ENCODE results near the gene ARHGAP10.

Gene ARHGAP10

GRCh38 chr4:147958489-147959065, 226.7 kb downstream of the ARHGAP10 start:
- H2BK5ac ChIP-seq (ENCODE audit: low read length) = no peak overlapping the region
- no peaks in the 10 kb centered on the region for H3K27me3 ChIP-seq (ENCODE audit: control insufficient read depth in 3 of 3, insufficient read depth in 3 of 3, low read depth in 1 of 3, low read length in 3 of 3)
- H2BK120ac ChIP-seq (ENCODE audit: low read depth, low read length) = no peak overlapping the region
- no peak overlapping the region for H3K9ac ChIP-seq (ENCODE audit: low read depth, low read length, poor library complexity)
- no peak overlapping the region for H3K14ac ChIP-seq (ENCODE audit: low read length)
- H2BK15ac ChIP-seq (ENCODE audit: low read length) = no peak overlapping the region
- no peaks in the 10 kb centered on the region for H3K9me3 ChIP-seq (replicated peaks in 1 of 2; ENCODE audit: control insufficient read depth in 2 of 2, insufficient read depth in 1 of 2, low read depth in 1 of 2, low read length in 2 of 2)
- H3K79me1 ChIP-seq (ENCODE audit: low read depth, low read length) = no peaks in the 10 kb centered on the region
- no peaks in the 10 kb centered on the region for H3K36me3 ChIP-seq (replicated peaks in 1 of 2; ENCODE audit: control insufficient read depth in 2 of 2, insufficient read depth in 2 of 2, low read length in 2 of 2)
- no peak overlapping the region for H4K91ac ChIP-seq (ENCODE audit: low read depth, low read length, poor library complexity)
- no peak overlapping the region for H2AK5ac ChIP-seq (ENCODE audit: low read depth, low read length)
- no peak overlapping the region for H3K4me3 ChIP-seq (ENCODE audit: low read length in 2 of 2)
- H3K4me1 ChIP-seq (ENCODE audit: control insufficient read depth in 2 of 2, insufficient read depth in 1 of 2, low read depth in 1 of 2, low read length in 2 of 2) = peaks cover 0 to 4% of the 10 kb centered on the region in 2 donors
- WGBS, 2 donors (ENCODE audit: extremely low coverage in 2 of 2, insufficient read length in 2 of 2, insufficient replicate concordance in 1 of 2) = no CpG with 5 or more reads among the region's 4 CpGs
- no peak overlapping the region for H3K18ac ChIP-seq (ENCODE audit: low read length)
- no peak overlapping the region for H4K8ac ChIP-seq (ENCODE audit: low read depth, low read length)
- H3K4me2 ChIP-seq (ENCODE audit: insufficient read depth, low read length, poor library complexity, severe bottlenecking) = no peak overlapping the region
- H2AFZ ChIP-seq (ENCODE audit: low read length) = no peak overlapping the region
- H3K27ac ChIP-seq (replicated peaks; ENCODE audit: low read length) = no peak overlapping the region
- DNase-seq (ENCODE audit: low spot score) = no peak
- H2BK12ac ChIP-seq (ENCODE audit: low read length) = no peak overlapping the region
- H3K23ac ChIP-seq (ENCODE audit: low read depth, low read length, poor library complexity) = no peak overlapping the region
- no peak overlapping the region for H3K4ac ChIP-seq (ENCODE audit: low read length)

- Histone ChIP-seq H2BK5ac (ENCODE audit: low read length) (no peak overlapping the region), H3K27ac (replicated peaks; ENCODE audit: low read length) (no peak overlapping the region), H3K36me3 (replicated peaks in 1 of 2; ENCODE audit: control insufficient read depth in 2 of 2, insufficient read depth in 2 of 2, low read length in 2 of 2) (no peaks in the 10 kb centered on the region), H2AK5ac (ENCODE audit: low read depth, low read length) (no peak overlapping the region), H3K27me3 (ENCODE audit: control insufficient read depth in 3 of 3, insufficient read depth in 3 of 3, low read depth in 1 of 3, low read length in 3 of 3) (no peaks in the 10 kb centered on the region), H3K4me3 (ENCODE audit: low read length in 2 of 2) (no peak overlapping the region), H2AFZ (ENCODE audit: low read length) (no peak overlapping the region), H3K23ac (ENCODE audit: low read depth, low read length, poor library complexity) (no peak overlapping the region), H3K9ac (ENCODE audit: low read depth, low read length, poor library complexity) (no peak overlapping the region), H3K4me1 (ENCODE audit: control insufficient read depth in 2 of 2, insufficient read depth in 1 of 2, low read depth in 1 of 2, low read length in 2 of 2) (peaks cover 0 to 4% of the 10 kb centered on the region in 2 donors), H2BK120ac (ENCODE audit: low read depth, low read length) (no peak overlapping the region), H3K4me2 (ENCODE audit: insufficient read depth, low read length, poor library complexity, severe bottlenecking) (no peak overlapping the region), H2BK15ac (ENCODE audit: low read length) (no peak overlapping the region), H3K79me1 (ENCODE audit: low read depth, low read length) (no peaks in the 10 kb centered on the region), H4K91ac (ENCODE audit: low read depth, low read length, poor library complexity) (no peak overlapping the region), H3K9me3 (replicated peaks in 1 of 2; ENCODE audit: control insufficient read depth in 2 of 2, insufficient read depth in 1 of 2, low read depth in 1 of 2, low read length in 2 of 2) (no peaks in the 10 kb centered on the region), H4K8ac (ENCODE audit: low read depth, low read length) (no peak overlapping the region), H2BK12ac (ENCODE audit: low read length) (no peak overlapping the region), H3K14ac (ENCODE audit: low read length) (no peak overlapping the region), H3K18ac (ENCODE audit: low read length) (no peak overlapping the region), H3K4ac (ENCODE audit: low read length) (no peak overlapping the region)
- WGBS, 2 donors (ENCODE audit: extremely low coverage in 2 of 2, insufficient read length in 2 of 2, insufficient replicate concordance in 1 of 2) = no CpG with 5 or more reads among the region's 5 CpGs
- no peak for DNase-seq (ENCODE audit: low spot score)
These were observed 229.1 kb downstream of the ARHGAP10 start for GRCh38 chr4:147960971-147961370.

- Histone ChIP-seq H2BK12ac (ENCODE audit: low read length) (no peak overlapping the region), H3K79me1 (ENCODE audit: low read depth, low read length) (no peaks in the 10 kb centered on the region), H3K4me3 (ENCODE audit: low read length in 2 of 2) (no peak overlapping the region), H3K23ac (ENCODE audit: low read depth, low read length, poor library complexity) (no peak overlapping the region), H4K91ac (ENCODE audit: low read depth, low read length, poor library complexity) (no peak overlapping the region), H3K9me3 (replicated peaks in 1 of 2; ENCODE audit: control insufficient read depth in 2 of 2, insufficient read depth in 1 of 2, low read depth in 1 of 2, low read length in 2 of 2) (no peaks in the 10 kb centered on the region), H2BK15ac (ENCODE audit: low read length) (no peak overlapping the region), H2BK120ac (ENCODE audit: low read depth, low read length) (no peak overlapping the region), H2AFZ (ENCODE audit: low read length) (no peak overlapping the region), H3K27me3 (ENCODE audit: control insufficient read depth in 3 of 3, insufficient read depth in 3 of 3, low read depth in 1 of 3, low read length in 3 of 3) (no peaks in the 10 kb centered on the region), H3K9ac (ENCODE audit: low read depth, low read length, poor library complexity) (no peak overlapping the region), H2BK5ac (ENCODE audit: low read length) (no peak overlapping the region), H3K36me3 (replicated peaks in 1 of 2; ENCODE audit: control insufficient read depth in 2 of 2, insufficient read depth in 2 of 2, low read length in 2 of 2) (no peaks in the 10 kb centered on the region), H4K8ac (ENCODE audit: low read depth, low read length) (no peak overlapping the region), H3K4me1 (ENCODE audit: control insufficient read depth in 2 of 2, insufficient read depth in 1 of 2, low read depth in 1 of 2, low read length in 2 of 2) (peaks cover 0 to 4% of the 10 kb centered on the region in 2 donors), H3K4me2 (ENCODE audit: insufficient read depth, low read length, poor library complexity, severe bottlenecking) (no peak overlapping the region), H2AK5ac (ENCODE audit: low read depth, low read length) (no peak overlapping the region), H3K18ac (ENCODE audit: low read length) (no peak overlapping the region), H3K4ac (ENCODE audit: low read length) (no peak overlapping the region), H3K27ac (replicated peaks; ENCODE audit: low read length) (no peak overlapping the region), H3K14ac (ENCODE audit: low read length) (no peak overlapping the region)
- no peak for DNase-seq (ENCODE audit: low spot score)
- WGBS, 2 donors (ENCODE audit: extremely low coverage in 2 of 2, insufficient read length in 2 of 2, insufficient replicate concordance in 1 of 2) = no CpG with 5 or more reads among the region's 10 CpGs
These were observed 232.0 kb downstream of the ARHGAP10 start for GRCh38 chr4:147963839-147964238.

- no peak overlapping the region for H2BK5ac ChIP-seq (ENCODE audit: low read length)
- H3K27ac ChIP-seq (replicated peaks; ENCODE audit: low read length) = no peak overlapping the region
- no peak overlapping the region for H3K4me2 ChIP-seq (ENCODE audit: insufficient read depth, low read length, poor library complexity, severe bottlenecking)
- no peak overlapping the region for H3K4me3 ChIP-seq (ENCODE audit: low read length in 2 of 2)
- no peak overlapping the region for H4K8ac ChIP-seq (ENCODE audit: low read depth, low read length)
- H3K18ac ChIP-seq (ENCODE audit: low read length) = no peak overlapping the region
- H3K36me3 ChIP-seq (replicated peaks in 1 of 2; ENCODE audit: control insufficient read depth in 2 of 2, insufficient read depth in 2 of 2, low read length in 2 of 2) = no peaks in the 10 kb centered on the region
- H2BK120ac ChIP-seq (ENCODE audit: low read depth, low read length) = no peak overlapping the region
- no peak overlapping the region for H3K9ac ChIP-seq (ENCODE audit: low read depth, low read length, poor library complexity)
- H3K23ac ChIP-seq (ENCODE audit: low read depth, low read length, poor library complexity) = no peak overlapping the region
- H2BK12ac ChIP-seq (ENCODE audit: low read length) = no peak overlapping the region
- H3K14ac ChIP-seq (ENCODE audit: low read length) = no peak overlapping the region
- no peak overlapping the region for H2AFZ ChIP-seq (ENCODE audit: low read length)
- WGBS, 2 donors (ENCODE audit: extremely low coverage in 2 of 2, insufficient read length in 2 of 2, insufficient replicate concordance in 1 of 2) = no CpG with 5 or more reads among the region's 14 CpGs
- H3K4ac ChIP-seq (ENCODE audit: low read length) = no peak overlapping the region
- H3K9me3 ChIP-seq (replicated peaks in 1 of 2; ENCODE audit: control insufficient read depth in 2 of 2, insufficient read depth in 1 of 2, low read depth in 1 of 2, low read length in 2 of 2) = no peaks in the 10 kb centered on the region
- H3K79me1 ChIP-seq (ENCODE audit: low read depth, low read length) = no peaks in the 10 kb centered on the region
- H2AK5ac ChIP-seq (ENCODE audit: low read depth, low read length) = no peak overlapping the region
- no peak overlapping the region for H2BK15ac ChIP-seq (ENCODE audit: low read length)
- no peaks in the 10 kb centered on the region for H3K27me3 ChIP-seq (ENCODE audit: control insufficient read depth in 3 of 3, insufficient read depth in 3 of 3, low read depth in 1 of 3, low read length in 3 of 3)
- no peak overlapping the region for H4K91ac ChIP-seq (ENCODE audit: low read depth, low read length, poor library complexity)
- H3K4me1 ChIP-seq (ENCODE audit: control insufficient read depth in 2 of 2, insufficient read depth in 1 of 2, low read depth in 1 of 2, low read length in 2 of 2) = peaks cover 0 to 4% of the 10 kb centered on the region in 2 donors
- no peak for DNase-seq (ENCODE audit: low spot score)
These were observed 232.5 kb downstream of the ARHGAP10 start for GRCh38 chr4:147964266-147964880.
